SJCRH30 (cell line): Measurements from ENCODE around the gene ELP5. TPM values are rescaled to one million over a fixed set of nuclear protein-coding genes. Genes with fewer than 3 reads are reported as not detected.

ENCODE experiments used
- DNase-seq, 2 experiments: peaks; one replicate each; pipeline ENCODE4 v3.0.0-alpha.2; 2015 to 2020
- H3K27ac ChIP-seq: fragments of 250-450 bp; sonication (Bioruptor Pico); 2 replicates; pipeline ENCODE4 v1.5.1; 2020; ENCODE audit warnings: mild to moderate bottlenecking, moderate library complexity
- H3K27me3 ChIP-seq: fragments of 250-450 bp; sonication (Bioruptor Pico); 2 replicates; pipeline ENCODE4 v1.5.1; 2020; ENCODE audit warnings: mild to moderate bottlenecking, moderate library complexity
- H3K36me3 ChIP-seq: fragments of 250-450 bp; sonication (Bioruptor Pico); 2 replicates; pipeline ENCODE4 v1.5.1; 2020; ENCODE audit warnings: mild to moderate bottlenecking, moderate library complexity
- H3K4me1 ChIP-seq: fragments of 250-450 bp; sonication (Bioruptor Pico); 2 replicates; pipeline ENCODE4 v1.5.1; 2020; ENCODE audit warnings: mild to moderate bottlenecking, moderate library complexity
- H3K4me3 ChIP-seq: fragments of 250-450 bp; sonication (Bioruptor Pico); 2 replicates; pipeline ENCODE4 v1.5.1; 2020; ENCODE audit warnings: mild to moderate bottlenecking, moderate library complexity
- H3K9me3 ChIP-seq: fragments of 250-450 bp; sonication (Bioruptor Pico); replicated peaks from 2 replicates; pipeline ENCODE4 v1.5.1; 2020; ENCODE audit warnings: mild to moderate bottlenecking, moderate library complexity
- total RNA-seq: library from RNA; depleted of rRNA; stranded (reverse); fragments of >200 nt; shearing (Covaris generic); gene quantifications from 2 replicates; pipeline ENCODE4 v1.2.3, GENCODE V29; 2014

ELP5 gene
- total RNA-seq, 1 experiment from 2014 or later = 43.8 TPM

DNA sequence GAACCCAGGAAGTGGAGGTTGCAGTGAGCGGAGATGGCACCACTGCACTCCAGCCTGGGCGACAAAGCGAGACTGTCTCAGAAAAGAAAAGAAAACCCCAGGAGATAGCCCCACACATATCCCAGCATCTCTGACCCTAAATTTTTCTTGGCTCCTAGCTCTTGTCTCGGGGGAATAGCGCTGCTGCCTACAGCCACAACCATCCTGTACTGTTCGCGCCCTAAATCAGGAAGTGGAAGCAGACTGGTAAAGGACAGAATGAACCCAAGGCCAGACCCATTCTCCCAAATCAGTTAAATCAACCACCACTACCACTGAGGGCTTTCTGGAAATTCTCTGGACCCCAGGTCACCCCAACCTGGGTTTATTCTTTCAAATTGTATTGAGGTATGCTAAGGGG, 2.2 kb upstream of the ELP5 start:
- H3K27ac ChIP-seq = no peak overlapping the region
- H3K27me3 ChIP-seq = no peaks in the 10 kb centered on the region
- H3K9me3 ChIP-seq = no peaks in the 10 kb centered on the region
- no peak for DNase-seq
- H3K4me3 ChIP-seq = no peak overlapping the region
- H3K4me1 ChIP-seq = 0 out of 2 replicates have a peak, but pooled peaks cover 3% of the 10 kb centered on the region
- no peaks in the 10 kb centered on the region for H3K36me3 ChIP-seq

DNA sequence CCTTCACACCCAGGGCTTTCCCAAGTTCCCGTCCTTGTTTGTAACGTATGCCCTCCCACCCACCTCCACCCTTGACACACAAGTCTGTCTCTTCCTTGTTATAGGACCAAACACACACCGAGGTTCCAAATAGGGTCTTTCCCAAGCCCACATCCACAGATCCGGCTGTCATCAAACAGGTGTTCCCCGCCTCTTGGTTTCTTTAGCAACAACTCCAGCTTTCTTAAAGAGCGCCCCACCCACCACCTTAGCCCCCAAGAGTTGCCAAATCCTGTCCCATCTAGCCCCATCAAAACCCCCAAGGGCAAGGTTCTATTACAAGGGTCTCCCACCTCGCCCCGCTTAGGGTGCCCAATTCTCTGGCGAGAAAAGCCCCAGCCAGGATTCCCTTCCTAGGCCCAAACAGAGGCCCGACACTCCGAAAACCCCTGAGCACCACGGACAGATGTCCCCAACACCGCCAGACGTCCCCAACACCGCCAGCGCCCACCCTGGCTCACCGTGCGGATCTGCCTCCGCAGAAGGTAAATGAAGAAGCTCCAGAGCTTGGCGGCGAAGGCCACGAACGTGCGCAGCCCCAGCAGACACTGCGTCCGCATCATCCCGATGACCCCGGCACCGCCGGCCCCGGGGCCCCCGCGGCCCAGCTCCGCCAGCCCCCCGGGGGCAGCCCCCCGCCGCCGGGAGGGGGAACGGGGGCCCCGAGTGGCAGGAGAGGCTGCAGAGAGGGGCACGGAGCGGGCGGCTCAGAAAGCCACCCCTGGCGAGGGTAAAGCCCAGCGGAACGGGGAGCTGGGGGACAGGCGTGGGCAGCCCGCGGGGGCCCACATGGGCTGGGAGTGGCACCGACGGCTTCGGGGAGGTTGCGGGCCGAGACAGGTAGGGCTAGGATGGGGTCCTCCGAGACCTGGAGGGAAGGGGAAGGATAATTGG, 1.1 kb upstream of the ELP5 start:
- Histone ChIP-seq H3K27ac (peak overlapping the region; percentile 36; the same call in 1 of the 2 replicates), H3K9me3 (no peaks in the 10 kb centered on the region), H3K36me3 (no peaks in the 10 kb centered on the region), H3K4me1 (0 out of 2 replicates have a peak, but pooled peaks cover 3% of the 10 kb centered on the region), H3K27me3 (no peaks in the 10 kb centered on the region), H3K4me3 (peak overlapping the region; percentile 99)
- DNase-seq = no peak

DNA sequence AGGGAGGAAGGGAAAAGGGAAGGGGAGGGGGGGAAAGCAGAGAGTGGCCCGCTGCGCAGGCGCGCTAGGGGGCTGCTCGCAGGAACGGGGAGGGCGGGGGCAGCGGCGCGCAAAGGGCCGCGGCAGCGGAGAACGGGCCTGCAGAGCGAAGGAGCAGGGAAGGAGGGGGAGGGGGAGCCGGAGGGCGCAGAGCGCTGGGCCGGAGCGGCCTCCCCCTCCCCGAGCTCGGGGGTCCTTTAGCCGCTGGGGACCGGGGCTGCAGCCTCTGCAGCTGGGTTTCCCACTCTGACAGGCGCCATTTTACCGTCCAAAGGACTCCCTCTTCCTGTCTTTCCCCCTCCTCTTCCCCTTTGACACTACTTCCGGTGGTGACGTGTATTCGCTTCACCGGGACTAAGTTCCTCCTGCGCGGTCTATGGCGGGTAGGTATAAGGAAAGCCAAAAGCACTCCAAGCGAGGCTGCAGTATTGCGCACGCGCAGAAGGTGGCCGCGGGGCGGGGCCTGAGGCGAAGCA, 297 bp upstream of the ELP5 start, which contains the start of gene CTDNEP1:
TSS of gene CTDNEP1 (minus strand) at position 74 of the 515 bp plus-strand sequence. CDS start 438 bp downstream, outside the sequence.
- DNase-seq = peak; percentile 97 to 98
- 0 out of 2 replicates have a peak, but pooled peaks cover 3% of the 10 kb centered on the region for H3K4me1 ChIP-seq
- peak within 1 kb of the TSS; percentile 99 for H3K4me3 ChIP-seq
- H3K36me3 ChIP-seq = no peaks in the 10 kb centered on the region
- H3K9me3 ChIP-seq = no peaks in the 10 kb centered on the region
- H3K27ac ChIP-seq = peak within 1 kb of the TSS; percentile 93
- H3K27me3 ChIP-seq = no peaks in the 10 kb centered on the region

DNA sequence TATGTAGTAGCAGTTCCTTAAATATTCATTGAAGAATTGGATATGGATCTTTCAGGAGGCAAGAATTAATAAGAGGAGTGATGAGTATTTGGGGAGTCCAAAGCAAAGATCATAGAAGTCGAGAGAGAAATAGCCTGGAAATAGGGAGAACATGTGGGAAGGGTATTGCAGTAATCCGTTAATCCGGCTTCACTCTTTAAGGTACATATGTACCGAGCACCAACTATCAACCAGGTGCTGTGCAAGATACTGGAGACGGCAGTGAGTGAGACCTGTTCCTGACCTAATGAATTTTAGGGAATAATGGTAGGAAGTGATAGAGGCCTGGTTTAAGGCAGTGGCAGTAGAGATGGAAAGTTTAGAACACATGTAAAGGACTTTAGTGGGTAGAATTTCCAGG, 1.1 kb downstream of the ELP5 start:
- Histone ChIP-seq H3K27ac (peak overlapping the region; percentile 93; the same call in 1 of the 2 replicates), H3K36me3 (no peaks in the 10 kb centered on the region), H3K9me3 (no peaks in the 10 kb centered on the region), H3K27me3 (no peaks in the 10 kb centered on the region), H3K4me1 (0 out of 2 replicates have a peak, but pooled peaks cover 3% of the 10 kb centered on the region), H3K4me3 (peak overlapping the region; percentile 99)
- no peak for DNase-seq

DNA sequence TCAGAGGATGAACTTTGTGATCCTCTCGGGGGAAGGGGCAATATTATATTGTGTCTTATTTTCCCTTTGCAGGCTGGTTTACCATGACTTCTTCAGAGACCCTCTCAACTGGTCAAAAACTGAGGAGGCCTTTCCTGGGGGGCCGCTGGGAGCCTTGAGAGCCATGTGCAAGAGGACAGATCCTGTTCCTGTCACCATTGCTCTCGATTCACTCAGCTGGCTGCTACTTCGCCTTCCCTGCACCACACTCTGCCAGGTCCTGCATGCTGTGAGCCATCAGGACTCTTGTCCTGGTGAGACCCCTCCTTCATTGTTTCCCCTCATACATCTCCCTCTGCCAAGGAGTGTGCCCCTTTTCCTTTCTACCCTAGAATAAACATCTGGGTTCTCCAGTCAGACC, 2.5 kb downstream of the ELP5 start:
- H3K9me3 ChIP-seq = no peaks in the 10 kb centered on the region
- H3K36me3 ChIP-seq = peaks cover 4% of the 10 kb centered on the region
- 0 out of 2 replicates have a peak, but pooled peaks cover 3% of the 10 kb centered on the region for H3K4me1 ChIP-seq
- no peak for DNase-seq
- H3K27me3 ChIP-seq = no peaks in the 10 kb centered on the region
- no peak overlapping the region for H3K4me3 ChIP-seq
- H3K27ac ChIP-seq = no peak overlapping the region

DNA sequence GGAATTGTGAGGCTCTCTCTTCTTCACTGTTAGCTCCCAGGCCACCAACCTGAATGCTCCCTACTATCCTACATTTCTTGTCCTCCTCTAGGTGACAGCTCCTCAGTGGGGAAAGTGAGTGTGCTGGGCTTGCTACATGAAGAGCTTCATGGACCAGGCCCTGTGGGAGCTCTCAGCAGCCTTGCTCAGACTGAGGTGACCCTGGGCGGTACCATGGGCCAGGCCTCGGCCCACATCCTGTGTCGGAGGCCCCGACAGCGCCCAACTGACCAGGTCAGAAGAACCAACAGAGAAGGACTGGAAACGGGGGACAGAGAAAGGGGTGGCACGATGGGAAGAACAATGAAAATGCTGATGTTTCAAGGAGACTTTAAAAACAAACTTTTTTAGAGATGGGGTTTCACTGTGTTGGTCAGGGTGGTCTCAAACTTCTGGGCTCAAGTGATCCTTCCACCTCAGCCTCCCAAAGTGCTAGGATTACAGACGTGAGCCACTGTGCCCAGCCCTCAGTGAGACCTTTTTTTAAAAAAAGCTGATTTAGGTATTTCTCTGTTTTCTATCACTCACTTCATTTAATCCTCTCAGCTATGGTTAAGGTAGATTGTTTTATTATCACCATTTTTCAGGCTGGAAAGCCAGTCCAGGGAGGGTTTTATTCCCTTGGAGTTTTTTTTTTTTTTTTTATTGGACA, 4.9 kb downstream of the ELP5 start:
- no peak overlapping the region for H3K4me3 ChIP-seq
- no peaks in the 10 kb centered on the region for H3K9me3 ChIP-seq
- no peak for DNase-seq
- H3K27ac ChIP-seq = no peak overlapping the region
- H3K4me1 ChIP-seq = no peaks in the 10 kb centered on the region
- H3K27me3 ChIP-seq = no peaks in the 10 kb centered on the region
- peaks cover 4% of the 10 kb centered on the region for H3K36me3 ChIP-seq

DNA sequence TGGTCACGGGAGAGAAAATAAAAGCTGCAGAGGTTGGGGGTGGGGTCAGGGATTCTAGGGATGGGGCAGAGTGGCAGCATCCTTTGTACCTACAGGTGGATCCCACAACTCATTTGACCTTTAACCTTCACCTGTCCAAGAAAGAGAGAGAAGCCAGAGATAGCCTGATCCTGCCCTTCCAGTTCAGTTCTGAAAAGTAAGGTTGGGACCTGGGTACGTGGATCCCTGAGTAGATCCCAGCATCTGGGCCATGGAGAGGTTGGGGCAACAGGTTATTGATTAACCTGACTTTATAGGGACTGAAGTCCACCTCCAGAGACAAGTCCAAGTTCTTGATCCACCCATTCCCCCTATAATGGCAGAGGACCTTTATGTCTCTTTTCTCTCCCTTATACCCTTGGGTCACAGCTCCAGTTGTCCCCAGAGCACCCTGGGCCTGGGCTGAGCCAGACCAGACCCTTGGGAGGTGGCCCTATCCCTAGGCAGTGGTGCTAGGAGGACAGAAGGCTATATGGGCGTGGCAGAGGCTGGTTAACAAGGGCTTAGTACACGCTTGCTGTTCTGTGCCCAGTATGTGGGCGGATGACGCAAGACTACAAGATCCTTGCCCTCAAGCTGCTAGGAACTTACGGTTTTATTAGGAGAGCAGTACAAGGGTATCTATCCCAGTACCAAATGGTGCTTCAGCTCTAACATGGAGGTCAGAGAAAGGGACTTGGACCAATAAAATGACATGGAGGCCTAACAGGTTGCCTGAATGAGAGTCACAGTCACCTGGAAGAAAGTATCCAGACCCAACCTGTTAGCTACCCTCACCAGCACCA, 6.9 kb downstream of the ELP5 start:
- Histone ChIP-seq H3K36me3 (peaks cover 4% of the 10 kb centered on the region), H3K27ac (no peak overlapping the region), H3K4me3 (no peak overlapping the region), H3K9me3 (no peaks in the 10 kb centered on the region), H3K27me3 (no peaks in the 10 kb centered on the region), H3K4me1 (no peaks in the 10 kb centered on the region)
- no peak for DNase-seq

DNA sequence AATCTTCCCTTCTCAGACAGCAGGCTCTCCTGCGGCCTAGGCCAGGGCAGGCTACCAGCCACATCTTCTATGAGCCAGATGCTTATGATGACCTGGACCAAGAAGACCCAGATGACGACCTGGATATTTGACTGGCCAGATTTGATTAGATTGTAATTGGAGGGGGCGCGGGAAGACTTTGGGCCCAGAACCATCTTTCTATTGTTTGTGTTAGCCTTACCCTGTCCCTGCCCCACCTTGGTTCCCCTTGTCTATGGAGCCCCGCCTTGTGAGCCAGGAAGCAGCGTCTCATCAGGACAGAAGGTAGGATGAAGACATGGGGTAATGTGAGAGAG, 7.5 kb downstream of the ELP5 start:
- Histone ChIP-seq H3K4me1 (no peaks in the 10 kb centered on the region), H3K27me3 (no peaks in the 10 kb centered on the region), H3K27ac (no peak overlapping the region), H3K36me3 (peaks cover 4% of the 10 kb centered on the region), H3K9me3 (no peaks in the 10 kb centered on the region), H3K4me3 (no peak overlapping the region)
- no peak for DNase-seq

DNA sequence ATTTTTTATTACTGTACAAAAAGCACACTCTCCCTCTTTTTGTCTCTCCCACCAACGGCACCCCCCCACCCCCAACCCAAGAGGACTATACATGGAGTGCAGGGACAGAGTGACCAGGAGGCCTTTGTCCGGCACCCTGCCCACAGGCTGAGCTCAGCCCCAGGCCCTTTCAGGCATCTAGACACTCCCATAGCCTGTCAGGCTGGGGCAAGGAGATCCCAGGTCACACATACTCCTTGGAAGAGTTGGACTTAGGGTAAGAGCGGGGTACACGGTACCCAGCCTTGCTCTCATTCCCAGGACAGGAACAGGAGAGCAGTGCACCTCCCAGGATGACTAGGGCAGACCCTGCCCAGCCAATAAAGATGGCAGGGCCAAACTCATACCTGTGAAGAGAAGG, 8.1 kb downstream of the ELP5 start:
- no peaks in the 10 kb centered on the region for H3K27me3 ChIP-seq
- H3K9me3 ChIP-seq = no peaks in the 10 kb centered on the region
- no peak overlapping the region for H3K4me3 ChIP-seq
- H3K4me1 ChIP-seq = no peaks in the 10 kb centered on the region
- no peak for DNase-seq
- H3K36me3 ChIP-seq = peaks cover 4% of the 10 kb centered on the region
- H3K27ac ChIP-seq = no peak overlapping the region

DNA sequence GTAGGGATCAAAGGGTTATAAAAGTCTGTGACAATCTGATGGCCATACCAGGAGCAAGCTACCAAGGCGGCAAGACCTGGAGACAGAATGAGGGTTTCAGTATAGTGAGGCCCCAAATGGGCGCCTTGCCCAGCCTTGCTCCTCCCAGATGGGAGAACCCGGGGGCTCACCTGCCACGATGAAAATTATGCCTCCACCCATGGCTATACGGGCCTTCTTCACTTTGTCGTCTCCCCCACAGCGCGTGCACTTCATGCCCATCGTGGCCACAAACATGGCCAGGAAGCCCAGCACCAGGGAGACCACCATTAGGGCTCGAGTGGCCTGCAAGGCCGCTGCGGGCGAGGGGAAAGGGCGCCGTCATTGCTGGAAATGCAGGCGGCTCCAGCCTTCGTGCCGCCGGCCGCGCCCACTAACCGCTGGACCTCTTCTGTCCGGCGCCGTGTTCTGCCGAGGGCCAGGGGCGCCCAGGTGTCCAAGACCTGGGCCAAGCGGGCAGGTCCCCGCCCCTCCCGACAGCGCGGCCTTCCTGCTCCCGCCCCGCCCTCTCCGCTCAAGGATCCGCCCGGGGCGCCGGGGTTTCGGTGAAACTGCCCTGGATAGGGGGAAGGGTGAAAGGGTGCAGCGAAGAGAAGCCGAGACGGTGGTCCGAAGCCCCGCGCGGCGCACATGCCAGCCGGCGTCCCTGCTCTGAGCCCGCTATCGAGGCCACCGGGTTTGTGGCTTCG, 8.8 kb downstream of the ELP5 start:
- Histone ChIP-seq H3K9me3 (no peaks in the 10 kb centered on the region), H3K4me1 (no peaks in the 10 kb centered on the region), H3K4me3 (no peak overlapping the region), H3K27me3 (no peaks in the 10 kb centered on the region), H3K36me3 (peaks cover 4% of the 10 kb centered on the region), H3K27ac (no peak overlapping the region)
- DNase-seq = no peak

DNA sequence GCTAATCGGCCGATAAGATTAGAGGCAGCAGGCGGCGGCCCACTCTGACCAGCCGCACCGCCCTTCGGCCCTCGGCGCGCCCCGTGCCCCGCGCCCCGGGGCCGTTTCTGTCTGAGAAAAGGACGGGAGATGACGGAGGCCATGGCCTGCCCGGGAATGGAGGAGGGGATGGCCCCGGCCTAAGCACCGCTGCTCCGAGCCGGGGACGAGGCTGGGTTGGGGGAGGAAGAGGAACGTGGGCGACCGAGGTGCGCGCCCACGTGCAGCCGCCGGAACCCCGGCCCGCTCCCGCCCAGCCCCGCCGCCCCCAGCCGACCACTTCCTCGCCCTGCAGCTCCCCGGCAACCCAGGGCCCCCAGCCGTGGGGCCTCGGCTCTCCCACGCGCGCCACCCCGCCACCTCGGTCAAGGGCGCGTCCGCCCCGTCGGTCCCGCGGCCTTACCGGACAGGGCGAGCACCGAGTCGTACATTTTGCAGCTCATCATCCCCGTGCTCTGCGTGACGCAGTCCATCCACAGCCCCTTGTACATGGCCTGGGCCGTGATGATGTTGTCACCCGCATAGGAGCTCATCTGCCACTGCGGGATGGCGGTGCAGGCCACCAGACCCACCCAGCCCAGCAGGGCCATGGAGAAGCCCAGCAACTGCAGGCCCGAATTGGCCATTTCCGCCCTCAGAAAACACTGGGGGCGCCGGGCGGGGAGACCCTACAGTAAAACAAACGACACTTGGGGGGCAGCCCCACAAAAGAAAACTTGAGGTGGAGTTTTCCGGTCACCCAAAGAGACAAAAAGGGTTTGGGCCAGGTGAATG, 9.6 kb downstream of the ELP5 start:
- H3K4me3 ChIP-seq = no peak overlapping the region
- no peak for DNase-seq
- no peaks in the 10 kb centered on the region for H3K27me3 ChIP-seq

DNA sequence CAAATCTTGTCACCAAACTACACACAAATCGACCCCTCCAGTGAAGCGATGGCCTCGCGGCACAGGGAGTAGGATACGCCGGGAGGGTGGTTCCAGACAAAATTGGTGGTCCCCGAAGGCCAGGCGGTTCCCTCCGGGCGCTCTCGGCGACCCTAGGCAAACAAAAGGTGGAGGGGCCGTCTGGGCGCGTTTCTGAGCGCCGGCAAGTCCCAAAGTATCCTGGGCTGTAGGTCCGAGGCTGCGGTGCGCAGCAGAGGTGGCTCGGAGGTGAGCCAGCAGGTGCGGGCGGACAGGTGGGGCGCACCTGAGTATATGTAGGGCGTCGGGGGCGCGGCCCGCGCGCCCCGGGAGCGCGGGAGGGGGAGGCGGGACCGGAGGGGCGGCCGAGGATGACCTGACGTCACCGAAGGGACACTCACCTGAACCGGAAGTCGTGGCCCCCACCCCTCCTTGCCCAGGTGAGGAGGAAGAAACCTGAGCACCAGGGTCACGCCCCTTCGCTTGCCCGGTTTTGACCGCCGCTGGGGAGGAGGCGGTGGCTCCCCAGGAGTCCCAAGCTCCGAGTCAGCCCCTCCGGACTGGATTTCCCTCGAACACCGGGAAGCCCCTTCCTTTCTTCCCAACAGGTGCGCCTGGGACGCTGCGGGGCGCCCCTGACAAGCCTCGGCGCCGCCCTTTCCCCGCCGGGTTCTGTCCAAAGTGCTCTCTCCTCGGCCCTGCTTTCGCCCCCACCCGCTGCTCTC, 10.3 kb downstream of the ELP5 start, which contains the start of gene CLDN7:
TSS of gene CLDN7 (minus strand) at position 287 of the 743 bp plus-strand sequence. CDS start 435 bp downstream, outside the sequence.
- H3K4me3 ChIP-seq = no peak within 1 kb of the TSS; the same call in 1 of the 2 replicates
- H3K9me3 ChIP-seq = no peaks in the 10 kb centered on the region
- no peak within 1 kb of the TSS for H3K27ac ChIP-seq
- H3K4me1 ChIP-seq = no peaks in the 10 kb centered on the region
- no peak for DNase-seq
- peaks cover 4% of the 10 kb centered on the region for H3K36me3 ChIP-seq
- no peaks in the 10 kb centered on the region for H3K27me3 ChIP-seq

More for the DNA sequence above, 9.6 kb downstream of the ELP5 start:
- Histone ChIP-seq H3K27ac (no peak overlapping the region), H3K36me3 (peaks cover 4% of the 10 kb centered on the region), H3K4me1 (no peaks in the 10 kb centered on the region), H3K9me3 (no peaks in the 10 kb centered on the region)
